Stimulated activated CD8-positive, alpha-beta memory T cell treated with anti-CD3 and anti-CD28 coated beads, Interleukin-2, amount 100 ng/mL, for 48 hours (primary cell): ENCODE measurements around the gene PRDM11.
A peak's percentile ranks its signal among the peaks of the same experiment; 100 is the strongest.

Experiments
- DNase-seq, 2 donors: peaks; one replicate each; pipeline ENCODE4 v3.0.0-alpha.2; 2020; ENCODE audit warnings: low read depth in 2 of 2

The PRDM11 gene

DNA sequence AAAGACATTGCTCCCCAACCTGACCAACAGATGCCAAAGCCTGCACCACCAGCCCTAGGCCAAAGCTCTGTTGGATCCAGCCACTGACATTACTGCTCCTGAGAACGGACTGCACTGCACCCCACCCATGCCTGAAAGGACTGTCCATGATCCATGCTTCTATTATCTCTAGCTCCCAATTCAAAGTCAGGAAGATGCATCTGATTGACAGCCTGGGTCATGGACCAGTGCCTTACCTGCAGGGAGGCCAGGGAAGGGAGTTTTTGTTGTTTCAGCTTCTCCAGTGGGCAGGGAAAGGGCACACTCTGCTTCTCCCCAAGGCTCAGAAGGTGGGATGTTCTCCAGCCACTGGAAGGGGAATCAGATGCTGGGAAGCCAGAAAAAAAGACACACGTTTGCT lies 4.8 kb upstream of the PRDM11 start:
- no peak for DNase-seq

DNA sequence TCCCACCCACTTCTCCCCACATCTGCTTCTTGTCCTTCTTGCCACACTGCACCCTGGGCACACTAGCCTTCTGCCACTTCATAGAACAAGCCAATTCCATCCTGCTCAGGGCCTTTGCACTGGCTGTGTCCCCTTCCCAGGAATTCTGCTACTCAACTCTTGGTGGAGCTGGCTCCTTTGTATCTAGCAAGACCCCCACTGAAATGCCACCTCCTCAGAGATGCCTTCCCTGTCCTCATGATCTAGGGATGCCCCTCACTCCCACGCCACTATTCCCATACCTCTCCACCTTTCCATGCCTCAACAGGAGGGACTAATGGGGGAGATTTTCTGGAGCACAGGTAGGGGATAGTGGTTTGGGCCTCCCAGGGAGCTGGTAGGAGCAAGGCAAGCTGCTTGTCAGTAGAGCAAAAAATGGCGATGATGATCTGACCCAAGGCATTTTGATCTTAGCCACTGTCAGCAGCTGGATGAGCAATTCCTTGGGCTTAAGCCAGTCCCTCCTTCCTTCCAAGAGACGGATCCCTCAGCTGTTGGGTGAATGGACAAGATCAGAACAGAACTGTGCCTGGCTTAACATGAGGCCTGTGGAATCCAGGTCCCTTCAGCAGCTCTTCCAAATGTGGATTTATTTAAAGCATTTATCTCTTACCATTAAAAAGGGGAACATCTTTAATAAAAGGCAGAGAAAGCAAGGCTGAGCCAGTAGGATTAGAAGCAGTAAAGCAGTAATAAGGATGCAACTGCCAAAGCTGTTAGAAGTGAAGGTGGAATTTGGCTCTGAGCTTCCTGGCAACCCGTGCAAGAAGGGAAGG lies 4.0 kb upstream of the PRDM11 start:
- DNase-seq = no peak

DNA sequence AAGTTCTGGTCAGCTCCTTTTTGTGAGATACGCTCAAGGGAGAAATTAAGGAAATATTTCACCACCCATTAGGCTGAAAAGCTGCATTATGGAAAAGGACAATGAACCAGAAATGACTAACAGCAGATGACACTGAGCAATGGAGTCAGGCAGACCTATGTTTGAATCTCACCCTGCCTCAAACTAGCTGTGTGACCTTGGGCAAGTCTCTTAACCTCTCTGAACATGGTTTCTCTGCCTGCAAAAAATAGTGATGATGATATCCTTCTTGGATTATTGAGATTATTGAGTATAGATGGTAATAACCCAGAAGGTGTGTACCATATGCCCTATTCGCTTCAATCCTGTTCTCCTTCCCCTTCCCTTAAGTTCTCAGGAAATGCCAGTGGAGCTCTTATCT lies 2.9 kb upstream of the PRDM11 start:
- DNase-seq = no peak

DNA sequence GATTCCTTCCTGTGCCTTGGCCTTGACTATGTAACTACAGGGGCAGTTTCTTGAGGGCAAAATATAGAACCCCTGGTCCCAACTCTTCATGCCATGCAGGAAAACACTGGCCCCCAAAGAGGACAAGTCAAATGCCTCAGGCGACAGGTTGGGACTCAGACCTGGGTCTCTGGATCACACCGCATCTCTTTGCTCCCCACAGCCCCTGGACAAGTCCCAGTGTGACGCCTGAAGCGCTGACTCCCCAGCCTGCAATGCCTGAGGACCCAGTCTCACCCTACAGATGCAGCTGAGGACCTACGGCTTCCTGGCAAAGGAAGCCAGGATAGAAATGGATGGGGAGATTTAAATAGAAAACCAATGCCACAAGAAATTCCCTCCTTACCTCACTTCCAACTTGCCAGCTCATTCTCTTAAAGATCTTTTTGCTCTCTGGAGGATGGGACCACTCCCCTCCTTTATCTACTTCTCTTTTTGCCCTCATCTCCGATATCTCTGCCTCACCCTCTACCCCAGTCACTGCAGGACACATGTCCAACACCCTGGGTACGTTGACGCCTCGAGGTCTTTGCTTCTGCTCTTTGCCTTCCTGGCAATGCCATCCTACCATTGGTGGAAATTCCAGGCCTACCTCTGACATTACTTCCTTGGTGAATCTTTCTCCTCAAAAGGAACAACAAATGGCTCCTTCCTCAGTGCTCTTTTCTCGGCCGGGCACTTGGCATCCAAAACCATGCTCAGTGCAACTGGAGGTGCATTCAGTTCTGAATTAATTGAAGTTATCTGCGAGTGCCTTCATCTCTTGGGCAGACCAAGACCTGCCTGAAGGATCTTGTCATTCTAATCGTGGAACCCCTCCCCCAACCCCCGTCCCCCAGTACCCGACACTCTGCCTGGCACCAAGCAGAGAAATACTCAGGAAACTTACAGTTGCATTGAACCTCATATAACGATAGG lies 2.0 kb upstream of the PRDM11 start:
- no peak for DNase-seq

DNA sequence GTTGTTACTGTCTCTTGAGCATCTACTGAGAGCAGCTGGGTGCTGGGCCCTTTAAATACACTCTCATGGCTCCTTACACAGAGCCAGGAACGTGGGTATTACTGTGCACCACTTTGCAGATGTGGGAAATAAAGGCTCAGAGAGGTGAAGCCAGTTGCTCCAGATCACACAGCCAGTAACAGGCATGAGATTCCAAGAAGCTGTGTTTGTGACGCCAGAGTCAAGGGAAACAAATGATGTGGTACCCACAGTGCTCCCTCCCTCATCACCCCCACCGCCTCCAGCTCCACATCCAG lies 1.4 kb upstream of the PRDM11 start:
- no peak for DNase-seq

DNA sequence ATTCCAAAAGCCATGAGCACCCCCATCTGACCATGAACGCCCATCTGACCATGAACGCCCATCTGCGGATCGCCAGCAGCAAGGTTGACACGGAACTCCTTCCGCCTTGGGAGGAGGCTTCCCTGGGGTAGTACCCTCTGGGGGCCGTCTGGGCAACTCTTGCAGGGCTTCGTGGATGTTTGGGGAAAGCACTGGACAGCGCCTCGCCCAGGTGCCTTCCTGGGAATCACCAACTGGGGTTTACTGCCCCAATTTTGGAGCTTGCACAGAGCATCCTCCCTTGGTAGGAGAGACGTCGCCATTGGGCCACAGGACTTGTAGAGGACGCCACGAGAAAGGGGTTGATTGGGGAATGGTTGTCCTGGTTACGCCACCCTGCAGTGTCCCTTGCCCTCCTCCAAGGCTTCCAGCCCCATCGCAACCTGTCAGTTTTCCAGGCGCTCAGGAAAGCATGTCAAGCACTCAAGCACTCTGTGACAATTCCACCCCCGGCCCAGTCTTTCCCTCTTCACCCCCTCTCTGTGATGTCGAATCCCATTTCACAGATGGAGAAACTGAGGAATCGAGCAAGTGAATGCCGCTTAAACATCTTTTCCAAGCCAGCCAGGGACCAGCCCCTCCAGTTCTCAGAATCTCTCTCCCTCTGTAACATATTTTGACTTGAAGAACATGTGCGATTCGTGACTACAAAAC lies 914 bp upstream of the PRDM11 start:
- DNase-seq = no peak

DNA sequence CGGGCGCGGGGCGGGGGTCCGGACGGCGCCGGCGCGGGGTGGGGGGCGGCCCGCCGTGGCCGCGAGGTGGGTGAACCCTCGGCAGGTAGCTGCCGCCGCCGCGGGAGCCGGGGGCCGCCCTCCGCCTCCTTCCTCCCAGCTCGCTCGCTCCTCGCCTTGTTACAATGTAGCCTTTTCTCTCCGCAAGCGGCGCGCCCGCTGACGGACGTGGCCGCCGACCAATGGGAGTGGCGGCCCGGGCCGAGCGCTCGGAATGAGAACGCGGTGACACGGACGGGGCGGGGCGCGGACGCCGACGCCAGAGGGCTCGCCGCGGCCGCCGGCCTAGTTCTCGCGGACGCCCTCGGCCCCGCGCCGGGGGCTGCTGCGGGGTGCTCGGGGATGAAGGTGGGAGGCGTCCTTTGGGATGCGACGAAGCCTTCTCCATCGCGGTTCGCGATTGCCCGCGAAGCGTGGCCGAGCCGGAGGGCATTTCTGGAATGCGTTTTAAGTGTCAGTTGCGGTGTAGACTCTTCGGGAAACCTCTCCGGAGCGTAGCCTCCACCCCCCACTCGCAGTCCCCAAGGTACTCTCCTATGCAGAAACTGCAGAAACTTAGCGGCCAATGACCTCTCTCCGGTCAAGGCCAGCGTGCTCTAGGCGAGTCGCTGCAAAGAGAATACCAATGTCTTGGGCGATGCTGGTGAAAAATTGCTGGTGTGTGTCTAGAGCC lies 734 bp downstream of the PRDM11 start:
- DNase-seq = peak; percentile 87 to 90

DNA sequence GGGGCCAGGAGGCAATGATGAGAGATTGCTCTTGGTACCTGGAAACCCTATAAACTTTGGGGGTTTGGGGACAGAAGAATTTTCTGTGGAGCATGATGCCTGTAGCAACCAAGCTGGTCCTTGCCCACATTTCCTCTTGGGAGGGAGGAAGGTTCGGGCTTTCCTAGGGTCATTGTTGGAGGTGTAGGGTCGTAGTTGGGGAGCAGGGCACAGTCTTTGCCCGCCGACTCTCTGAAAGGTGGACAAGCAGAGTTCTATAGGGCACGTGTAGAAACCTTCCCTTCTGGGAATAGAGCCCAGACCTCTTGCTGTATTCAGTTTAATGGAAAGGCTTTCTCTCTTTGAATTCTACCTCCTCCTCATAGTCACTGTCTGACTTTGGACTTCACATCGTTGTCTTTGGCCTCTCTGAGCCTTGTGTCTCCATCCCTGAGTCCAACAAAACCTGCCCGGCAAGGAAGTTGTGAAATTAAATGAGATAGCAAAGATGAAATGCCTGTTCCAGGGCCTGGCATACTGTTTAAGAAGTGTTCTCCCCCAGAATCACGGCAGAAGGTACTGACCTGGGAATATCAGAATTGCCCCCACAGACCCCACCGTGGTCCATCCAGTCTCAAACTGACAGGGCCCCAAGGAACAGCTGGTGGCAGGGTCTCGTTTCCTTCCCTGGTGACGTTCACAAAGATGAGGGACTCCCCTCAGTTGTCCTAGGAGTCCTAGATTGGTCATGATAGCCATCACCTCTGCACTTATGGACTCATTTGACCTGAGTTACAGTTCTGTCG lies 1.6 kb downstream of the PRDM11 start:
- no peak for DNase-seq

DNA sequence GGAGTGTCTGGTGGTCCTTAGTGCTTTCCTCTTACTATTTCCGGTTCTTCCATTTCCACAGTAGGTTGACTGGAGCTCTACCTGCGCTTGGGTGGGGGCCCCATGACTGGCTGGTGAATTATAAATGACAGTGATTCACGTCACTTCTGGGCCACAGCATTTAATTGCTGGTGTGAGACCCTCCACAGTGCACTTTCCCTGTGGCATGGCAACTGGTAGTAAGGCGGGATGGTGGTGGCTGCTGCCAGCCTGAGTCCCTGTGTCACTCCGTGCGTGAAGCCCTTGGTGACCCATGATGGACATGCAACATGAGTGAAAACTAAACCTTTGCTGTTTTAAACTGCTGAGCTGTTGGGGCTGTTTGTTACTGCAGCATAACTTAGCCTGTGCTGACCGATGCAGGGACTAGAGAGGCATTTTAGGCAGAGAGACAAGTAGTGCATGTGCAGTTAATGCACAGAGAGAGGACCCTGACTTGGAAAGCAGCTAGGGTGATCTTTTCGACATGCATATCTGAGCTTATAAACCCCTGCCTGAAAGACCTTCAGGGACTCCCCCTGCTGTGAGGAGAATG lies 3.1 kb downstream of the PRDM11 start:
- no peak for DNase-seq

DNA sequence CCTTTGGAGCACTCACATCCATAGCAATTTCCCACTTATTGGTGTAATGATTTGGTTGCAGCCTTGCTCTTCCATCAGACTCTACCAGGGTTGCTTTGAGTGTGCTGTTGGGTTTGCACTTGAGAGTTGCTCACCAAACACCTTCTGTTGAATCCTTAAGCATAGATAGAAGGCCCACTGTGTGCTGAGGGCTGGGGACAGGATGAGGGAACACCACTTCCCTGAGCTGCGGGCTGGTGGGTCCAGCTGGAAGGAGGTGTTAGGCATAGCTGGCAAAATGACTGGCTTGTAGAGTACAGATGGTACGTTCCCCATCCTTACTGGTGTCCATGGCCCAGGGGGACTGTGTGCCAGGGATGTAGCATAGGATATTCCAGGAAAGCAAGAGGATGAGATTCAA lies 3.9 kb downstream of the PRDM11 start:
- DNase-seq = no peak

DNA sequence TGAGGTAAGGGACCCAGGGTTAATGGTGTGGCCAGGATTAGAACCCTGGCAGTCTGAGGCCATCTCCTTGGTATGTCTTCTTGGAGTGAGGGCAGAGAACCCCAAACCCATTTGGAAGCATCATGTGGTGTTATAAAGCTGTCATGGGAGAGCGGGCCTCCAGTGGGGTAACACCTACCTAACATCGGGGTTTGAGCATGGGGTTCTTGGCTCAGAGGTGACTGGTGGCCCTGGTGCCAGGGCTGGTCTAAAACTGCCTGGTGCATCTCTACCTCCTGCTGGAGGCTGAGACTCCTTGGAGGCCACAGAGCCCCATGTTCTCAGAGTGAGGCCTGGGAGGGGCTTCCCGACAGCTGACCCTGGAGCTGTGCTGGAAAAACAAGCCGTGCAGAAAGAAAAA lies 4.5 kb downstream of the PRDM11 start:
- DNase-seq = no peak

DNA sequence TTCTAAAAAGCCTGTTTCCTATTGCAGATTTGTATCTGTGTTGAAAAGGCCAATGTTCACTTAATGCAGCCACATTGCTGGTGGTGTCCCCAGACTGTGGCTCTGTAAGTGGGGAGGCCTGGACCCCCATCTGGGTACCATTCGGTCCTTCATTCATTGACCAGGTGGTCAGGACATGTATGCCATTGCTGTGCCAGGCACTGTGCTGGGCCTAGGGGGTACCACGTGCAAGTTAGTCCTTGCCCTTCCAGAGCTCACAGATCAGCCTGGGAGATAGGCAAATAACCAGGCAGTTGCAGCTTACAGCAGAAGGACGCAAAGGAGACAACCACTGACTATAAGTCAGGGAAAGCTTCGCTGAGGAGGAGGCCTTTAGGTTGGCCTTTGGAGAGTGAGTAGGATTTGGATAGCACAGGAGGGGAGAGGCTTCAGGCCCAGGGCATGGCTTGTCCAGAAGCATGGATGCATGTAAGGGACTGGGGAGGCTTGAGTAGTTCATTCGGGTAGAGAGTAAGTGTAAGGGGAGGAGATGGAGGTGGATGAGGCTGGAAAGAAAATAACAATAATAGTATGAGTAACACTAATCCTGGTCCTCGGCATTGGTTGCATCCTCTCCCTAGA lies 5.0 kb downstream of the PRDM11 start:
- no peak for DNase-seq

DNA sequence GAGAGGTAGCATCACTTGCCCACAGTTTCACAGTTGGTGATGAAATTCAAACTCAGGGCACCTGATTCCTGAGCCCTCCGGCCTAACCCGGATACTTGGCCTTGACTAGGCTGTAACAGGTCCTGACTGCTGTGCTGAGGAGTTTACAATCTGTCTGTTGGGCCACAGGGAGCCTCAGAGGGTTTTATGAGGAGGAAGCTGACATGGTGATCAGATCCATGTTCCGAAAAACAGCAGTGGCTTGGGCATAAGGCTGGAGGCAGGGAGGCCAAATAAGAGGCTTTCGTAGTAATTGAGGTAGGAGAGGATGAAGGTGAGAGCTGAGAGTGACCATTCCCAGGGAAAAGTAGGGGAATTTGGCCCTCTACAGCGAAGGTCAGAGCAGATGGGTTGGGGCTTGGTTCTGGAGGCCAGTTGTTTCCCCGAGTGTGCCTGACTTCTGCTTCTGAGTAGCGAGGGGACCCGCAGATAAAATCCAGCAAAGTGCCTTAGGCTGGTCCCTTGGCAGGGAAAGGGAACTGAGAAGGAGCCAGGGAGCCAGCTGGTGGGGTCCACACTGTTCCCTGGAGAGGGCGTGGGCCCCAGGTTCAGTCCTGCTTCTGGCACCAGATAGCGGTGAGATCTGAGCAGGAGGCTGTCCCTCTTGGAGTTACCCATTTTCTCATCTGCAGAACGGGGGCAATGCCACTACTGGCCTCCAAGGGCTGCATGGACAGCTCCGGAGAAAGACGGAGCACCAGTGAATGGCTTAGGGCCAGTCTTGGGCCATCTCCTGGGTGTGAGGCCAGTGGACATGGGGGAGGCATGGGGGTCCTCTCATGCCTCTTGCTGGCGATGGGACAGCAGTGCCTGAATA lies 6.5 kb downstream of the PRDM11 start:
- DNase-seq = no peak

DNA sequence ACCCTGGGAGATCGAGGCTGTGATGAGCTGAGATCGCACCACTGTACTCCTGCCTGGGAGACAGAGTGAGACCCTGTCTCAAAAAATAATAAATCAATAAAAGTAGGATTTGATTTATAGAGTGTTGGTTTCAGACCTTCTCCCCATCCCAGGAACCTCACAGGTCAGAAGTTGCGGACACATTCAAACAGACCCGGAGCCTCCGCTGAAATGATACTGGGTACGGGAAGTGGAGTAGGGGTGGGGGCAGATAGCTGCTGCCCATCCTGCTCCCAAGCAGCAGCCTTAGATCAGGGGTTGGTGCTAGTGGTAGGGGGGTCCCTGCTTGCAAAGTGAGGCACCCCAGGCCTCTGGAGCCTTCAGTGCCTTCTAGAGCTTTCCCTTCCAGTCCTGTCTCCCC lies 7.8 kb downstream of the PRDM11 start:
- no peak for DNase-seq

DNA sequence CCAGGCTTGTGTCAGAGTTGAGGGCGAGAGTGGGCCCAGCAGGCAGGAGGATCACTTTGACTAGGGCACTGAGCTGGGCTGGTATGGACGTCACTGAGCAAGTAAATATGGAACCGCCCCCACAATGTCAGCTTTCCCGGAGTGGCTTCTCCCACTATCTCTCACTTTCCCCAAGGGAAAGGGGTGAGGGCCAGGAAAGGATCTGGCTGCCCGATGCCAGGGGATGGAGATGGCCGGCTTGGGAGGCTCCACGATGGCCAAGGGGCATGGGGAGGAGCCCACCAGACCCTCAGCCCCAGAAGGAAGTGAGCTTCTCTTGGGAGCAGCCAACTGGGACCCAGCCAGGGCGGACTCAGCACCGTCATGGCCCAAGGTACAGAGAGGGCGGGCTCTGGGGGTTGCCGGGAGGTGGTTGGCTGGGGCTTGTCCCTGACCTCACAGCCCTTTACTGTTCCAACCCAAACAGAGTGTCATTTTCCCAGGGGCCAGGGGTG lies 8.7 kb downstream of the PRDM11 start:
- no peak for DNase-seq

DNA sequence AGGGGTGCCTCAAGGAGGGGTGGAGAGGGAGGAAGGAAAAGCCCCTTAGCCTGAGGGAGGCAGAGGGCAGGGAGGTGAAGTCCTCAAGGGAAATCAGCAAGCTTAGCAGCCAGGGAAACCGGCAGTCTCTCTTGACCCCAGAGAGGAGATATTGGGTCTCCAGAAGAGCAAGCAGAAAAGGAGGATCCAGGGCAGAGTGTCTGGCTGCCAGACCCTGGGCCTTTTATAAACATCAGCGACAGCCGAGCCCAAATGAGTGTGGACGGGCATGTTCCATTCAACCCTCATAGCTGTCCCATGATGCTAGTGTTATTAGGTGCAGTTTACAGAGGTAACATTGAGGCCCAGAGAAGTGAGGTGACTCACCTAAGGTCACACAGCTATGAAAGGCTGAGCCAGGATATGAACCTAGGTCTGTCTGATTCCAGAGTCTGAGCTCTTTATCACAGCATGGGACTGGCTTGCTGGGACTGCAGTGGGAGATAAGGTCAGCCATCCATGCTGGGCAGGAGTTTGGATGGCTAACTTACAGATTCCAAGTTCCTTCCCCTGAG lies 9.3 kb downstream of the PRDM11 start:
- DNase-seq = no peak

DNA sequence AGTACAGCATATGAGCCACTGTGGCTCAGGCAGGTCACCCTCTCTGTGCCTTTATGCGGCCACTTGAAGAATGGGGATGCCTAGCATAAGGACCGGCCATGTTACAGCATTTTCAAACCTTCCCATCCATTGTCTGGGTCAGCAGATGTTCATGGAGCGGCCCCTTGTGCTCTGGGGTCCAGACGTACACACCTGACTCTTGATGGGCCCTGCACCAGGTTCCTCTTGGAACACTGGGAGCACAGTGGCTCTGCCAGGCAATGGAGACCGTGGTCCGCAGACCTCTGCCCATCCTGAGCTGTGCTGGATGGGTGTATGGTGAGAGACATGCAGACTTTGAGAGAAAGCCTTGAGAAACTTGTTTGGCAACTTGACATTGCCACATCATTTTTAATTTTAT lies 9.8 kb downstream of the PRDM11 start:
- no peak for DNase-seq

DNA sequence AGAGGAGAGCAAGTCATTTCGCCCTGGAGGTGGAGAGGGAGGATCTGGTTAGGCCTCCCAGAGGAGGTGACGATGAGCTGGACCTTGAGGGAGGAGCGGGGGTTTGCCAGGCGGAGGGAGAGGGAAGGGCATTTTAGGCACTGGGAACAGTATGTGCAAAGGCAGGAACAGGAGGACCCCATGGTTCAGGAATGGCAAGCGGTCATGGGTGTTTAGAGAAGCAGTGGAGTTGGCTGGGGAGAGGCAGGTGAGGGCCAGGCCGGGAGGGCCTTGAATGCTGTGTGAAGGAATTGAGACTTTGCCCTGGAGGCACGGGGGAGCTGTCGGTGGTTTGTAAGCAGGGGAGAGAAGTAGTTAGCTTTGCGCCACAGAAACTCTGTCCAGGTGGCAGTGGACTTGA lies 10.3 kb downstream of the PRDM11 start:
- DNase-seq = no peak
